ENCODE results near the gene NUDT19.

DNA sequence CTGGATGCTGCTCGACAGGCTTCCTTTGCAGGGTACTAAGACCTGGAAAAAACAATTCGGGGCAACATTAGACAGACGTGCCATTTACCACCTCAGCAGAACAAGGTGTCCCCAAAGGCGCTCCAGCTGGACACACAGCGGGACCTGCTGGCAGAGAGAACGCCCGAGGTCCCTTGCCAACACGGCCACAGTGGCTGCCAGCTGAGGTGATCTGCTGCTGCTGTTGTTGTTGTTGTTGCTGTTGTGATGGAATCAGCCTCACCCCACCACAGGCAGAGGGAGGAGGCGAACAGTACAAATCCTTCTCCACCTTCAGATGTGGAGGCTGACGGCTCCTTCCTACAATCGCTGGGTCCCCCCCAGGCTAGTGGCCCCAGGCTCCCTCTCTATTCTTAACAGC lies 41.9 kb upstream of the NUDT19 start:
- TF ChIP-seq, protein P1, sequence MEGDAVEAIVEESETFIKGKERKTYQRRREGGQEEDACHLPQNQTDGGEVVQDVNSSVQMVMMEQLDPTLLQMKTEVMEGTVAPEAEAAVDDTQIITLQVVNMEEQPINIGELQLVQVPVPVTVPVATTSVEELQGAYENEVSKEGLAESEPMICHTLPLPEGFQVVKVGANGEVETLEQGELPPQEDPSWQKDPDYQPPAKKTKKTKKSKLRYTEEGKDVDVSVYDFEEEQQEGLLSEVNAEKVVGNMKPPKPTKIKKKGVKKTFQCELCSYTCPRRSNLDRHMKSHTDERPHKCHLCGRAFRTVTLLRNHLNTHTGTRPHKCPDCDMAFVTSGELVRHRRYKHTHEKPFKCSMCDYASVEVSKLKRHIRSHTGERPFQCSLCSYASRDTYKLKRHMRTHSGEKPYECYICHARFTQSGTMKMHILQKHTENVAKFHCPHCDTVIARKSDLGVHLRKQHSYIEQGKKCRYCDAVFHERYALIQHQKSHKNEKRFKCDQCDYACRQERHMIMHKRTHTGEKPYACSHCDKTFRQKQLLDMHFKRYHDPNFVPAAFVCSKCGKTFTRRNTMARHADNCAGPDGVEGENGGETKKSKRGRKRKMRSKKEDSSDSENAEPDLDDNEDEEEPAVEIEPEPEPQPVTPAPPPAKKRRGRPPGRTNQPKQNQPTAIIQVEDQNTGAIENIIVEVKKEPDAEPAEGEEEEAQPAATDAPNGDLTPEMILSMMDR (IDR thresholded peaks at IDR 0.05; ENCODE audit: low read length) = no peak
- TF ChIP-seq EZH2 (IDR thresholded peaks at IDR 0.05; ENCODE audit: borderline replicate concordance, low read length) = no peak

All from OCI-LY1 (cell line).